HG02885 (cell line): ENCODE results near the gene OVCA2.
A peak's percentile ranks its signal among the peaks of the same experiment; 100 is the strongest.

ENCODE experiments used
- ATAC-seq: cut with Tn5 transposase; IDR thresholded peaks from one replicate; pipeline ENCODE4 v1.9.1; 2021; ENCODE audit warnings: mild to moderate bottlenecking; ENCODE audit not compliant: unreplicated experiment, poor library complexity

Gene OVCA2

GRCh38 chr17:2051061-2051932 lies 9.5 kb downstream of the OVCA2 start:
- no peak for ATAC-seq

DNA sequence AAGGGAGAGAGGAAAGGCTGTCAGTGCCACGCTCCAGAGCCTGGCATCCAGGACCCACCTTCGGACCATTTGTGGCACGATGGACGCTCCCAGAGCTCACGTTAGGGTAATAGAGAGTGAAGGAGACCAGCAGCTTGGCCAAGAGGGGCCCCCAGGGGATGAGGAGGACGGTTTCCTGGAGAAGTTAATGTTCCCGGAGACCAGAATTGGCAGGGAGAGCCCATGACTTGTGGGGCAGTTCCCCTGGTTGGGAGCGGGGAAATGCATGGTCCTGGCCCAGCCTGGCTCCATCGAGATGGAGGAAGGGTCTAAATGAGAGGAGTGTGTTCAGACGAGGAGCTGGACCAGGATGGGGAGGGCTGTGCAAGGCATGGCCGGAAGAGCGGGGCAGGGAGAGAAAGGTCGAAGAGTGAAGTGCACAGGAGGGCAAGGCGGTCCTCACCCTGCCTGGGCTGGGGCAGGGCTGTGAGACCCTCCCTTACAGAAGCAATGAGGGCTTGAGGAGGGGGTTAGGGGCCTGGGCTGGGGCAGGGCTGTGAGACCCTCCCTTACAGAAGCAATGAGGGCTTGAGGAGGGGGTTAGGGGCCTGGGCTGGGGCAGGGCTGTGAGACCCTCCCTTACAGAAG lies 10.2 kb downstream of the OVCA2 start:
- ATAC-seq, result no peak

DNA sequence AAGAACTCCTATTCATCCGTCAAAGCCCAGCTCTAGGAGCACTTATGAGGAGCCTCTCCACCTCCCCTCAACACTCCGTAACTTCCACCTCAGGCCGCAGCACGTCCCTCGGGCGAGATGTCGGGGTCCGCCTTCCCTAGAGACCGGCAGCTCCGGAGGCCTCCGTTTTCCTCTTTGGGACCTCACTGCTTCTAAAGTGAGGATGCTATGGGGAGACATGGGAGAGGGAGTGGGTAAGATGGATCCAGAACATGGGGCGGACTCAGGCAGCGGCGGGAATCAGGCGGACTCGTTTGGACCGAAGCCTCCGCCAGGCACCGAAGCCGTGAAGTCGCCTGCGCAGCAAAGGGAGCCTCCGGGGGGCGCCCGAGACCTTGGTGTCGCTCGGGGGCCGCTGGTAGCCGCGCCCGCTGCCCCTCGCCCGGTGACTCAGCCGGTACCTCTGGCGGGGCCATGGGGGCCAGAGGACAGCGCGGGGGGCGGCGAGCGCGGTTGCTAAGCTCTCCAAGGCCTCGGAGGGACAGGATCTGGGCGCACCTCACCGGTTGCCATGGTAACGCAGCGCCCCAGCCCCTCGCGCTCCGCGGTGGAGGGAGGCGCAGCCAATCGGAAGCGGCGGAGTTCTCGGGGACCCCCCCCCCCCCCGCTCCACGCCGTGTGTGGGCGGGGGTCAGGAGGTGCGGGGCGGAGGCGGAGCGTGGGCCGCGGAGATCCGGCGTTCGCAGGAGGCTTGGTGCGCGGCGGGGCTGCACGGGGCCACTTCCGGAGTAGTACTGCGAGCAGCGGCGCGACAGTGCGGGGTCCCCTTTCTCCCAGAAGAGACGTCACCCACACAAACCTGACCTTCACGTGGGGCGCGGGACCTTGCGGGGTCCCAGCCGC lies 11.8 kb downstream of the OVCA2 start:
- no peak for ATAC-seq

DNA sequence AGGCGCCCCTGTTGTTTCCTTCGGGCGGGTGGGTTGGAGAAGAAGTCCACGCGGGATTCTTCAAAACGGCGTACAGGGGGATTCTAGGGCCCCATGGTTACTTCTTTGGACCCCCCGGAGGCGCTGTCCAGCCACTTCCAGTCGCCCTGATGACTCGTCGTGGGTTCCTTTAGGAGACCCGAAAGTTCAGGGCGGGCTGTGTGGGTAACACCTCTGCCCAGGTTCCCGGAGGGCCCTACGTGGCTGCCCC lies 12.4 kb downstream of the OVCA2 start:
- ATAC-seq, result no peak

GRCh38 chr17:2054512-2055291 lies 12.9 kb downstream of the OVCA2 start, which contains the start of gene HIC1:
TSS of gene HIC1 (plus strand) at chr17:2055103. CDS start at chr17:2056691, 1,588 bp downstream.
- ATAC-seq, result peak; percentile 37

DNA sequence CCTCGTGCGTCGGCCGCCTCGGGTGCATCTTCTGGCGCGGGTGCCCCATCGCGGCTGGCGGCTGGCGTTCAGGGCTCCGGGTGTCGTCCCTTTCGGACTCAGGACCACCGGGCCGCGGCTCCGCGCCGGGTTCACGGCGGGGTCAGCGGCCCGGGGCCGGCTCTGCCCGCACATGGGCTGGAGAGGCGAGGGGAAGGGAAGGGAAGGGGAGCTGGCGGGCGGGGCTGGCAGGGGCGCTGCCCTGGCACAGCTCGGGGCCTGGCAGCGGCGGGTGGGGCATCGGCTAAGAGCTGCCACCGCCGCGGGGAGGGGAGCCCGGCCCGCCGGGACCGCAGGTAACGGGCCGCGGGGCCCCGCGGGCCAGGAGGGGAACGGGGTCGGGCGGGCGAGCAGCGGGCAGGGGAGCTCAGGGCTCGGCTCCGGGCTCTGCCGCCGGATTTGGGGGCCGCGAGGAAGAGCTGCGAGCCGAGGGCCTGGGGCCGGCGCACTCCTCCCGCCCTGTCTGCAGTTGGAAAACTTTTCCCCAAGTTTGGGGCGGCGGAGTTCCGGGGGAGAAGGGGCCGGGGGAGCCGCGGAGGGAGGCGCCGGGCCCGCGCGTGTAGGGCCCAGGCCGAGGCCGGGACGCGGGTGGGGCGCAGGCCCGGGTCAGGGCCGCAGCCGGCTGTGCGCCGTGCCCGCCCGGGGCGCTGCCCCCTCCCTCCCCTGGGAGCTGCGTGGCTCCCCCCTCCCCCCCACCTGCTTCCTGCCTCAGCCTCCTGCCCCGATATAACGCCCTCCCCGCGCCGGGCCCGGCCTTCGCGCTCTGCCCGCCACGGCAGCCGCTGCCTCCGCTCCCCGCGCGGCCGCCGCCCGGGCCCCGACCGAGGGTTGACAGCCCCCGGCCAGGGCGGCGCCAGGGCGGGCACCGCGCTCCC lies 13.7 kb downstream of the OVCA2 start:
- no peak for ATAC-seq

DNA sequence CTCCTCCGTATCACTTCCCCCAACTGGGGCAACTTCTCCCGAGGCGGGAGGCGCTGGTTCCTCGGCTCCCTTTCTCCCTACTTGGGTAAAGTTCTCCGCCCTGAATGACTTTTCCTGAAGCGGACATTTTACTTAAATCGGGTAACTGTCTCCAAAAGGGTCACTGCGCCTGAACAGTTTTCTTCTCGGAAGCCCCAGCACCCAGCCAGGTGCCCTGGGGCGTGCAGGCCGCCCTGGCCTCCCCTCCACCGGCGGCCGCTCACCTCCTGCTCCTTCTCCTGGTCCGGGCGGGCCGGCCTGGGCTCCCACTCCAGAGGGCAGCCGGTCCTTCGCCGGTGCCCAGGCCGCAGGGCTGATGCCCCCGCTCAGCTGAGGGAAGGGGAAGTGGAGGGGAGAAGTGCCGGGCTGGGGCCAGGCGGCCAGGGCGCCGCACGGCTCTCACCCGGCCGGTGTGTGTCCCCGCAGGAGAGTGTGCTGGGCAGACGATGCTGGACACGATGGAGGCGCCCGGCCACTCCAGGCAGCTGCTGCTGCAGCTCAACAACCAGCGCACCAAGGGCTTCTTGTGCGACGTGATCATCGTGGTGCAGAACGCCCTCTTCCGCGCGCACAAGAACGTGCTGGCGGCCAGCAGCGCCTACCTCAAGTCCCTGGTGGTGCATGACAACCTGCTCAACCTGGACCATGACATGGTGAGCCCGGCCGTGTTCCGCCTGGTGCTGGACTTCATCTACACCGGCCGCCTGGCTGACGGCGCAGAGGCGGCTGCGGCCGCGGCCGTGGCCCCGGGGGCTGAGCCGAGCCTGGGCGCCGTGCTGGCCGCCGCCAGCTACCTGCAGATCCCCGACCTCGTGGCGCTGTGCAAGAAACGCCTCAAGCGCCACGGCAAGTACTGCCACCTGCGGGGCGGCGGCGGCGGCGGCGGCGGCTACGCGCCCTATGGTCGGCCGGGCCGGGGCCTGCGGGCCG lies 14.7 kb downstream of the OVCA2 start:
- no peak for ATAC-seq

- no peak for ATAC-seq
Observed at GRCh38 chr17:2057175-2057759, 15.4 kb downstream of the OVCA2 start.

- ATAC-seq, result no peak
Observed at GRCh38 chr17:2057760-2058585, 16.2 kb downstream of the OVCA2 start.

DNA sequence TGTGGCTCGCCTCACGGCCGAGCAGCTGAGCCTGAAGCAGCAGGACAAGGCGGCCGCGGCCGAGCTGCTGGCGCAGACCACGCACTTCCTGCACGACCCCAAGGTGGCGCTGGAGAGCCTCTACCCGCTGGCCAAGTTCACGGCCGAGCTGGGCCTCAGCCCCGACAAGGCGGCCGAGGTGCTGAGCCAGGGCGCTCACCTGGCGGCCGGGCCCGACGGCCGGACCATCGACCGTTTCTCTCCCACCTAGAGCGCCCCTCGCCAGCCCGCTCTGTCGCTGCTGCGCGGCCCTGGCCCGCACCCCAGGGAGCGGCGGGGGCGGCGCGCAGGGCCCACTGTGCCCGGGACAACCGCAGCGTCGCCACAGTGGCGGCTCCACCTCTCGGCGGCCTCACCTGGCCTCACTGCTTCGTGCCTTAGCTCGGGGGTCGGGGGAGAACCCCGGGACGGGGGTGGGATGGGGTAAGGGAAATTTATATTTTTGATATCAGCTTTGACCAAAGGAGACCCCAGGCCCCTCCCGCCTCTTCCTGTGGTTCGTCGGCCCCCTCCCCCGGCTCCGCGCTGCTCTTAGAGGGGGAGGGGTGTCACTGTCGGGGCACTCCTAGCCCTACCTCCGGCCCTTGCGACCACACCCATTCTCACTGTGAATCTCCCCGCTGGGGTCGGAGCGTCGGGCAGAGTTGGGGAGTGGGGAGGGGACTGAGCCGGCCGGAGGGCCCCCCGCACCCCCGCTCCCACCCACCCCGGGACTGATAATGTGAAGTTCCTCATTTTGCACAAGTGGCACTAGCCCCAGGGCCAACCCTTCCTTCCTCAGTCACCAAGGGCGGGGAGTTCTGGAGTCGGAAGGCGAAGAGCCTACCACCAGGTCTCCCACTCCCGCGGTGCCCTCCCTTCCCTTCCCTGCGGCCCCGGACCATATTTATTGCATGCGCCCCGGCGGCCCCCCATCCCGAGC lies 17.0 kb downstream of the OVCA2 start:
- ATAC-seq, result peak; percentile 29

GRCh38 chr17:2059547-2060384 lies 17.9 kb downstream of the OVCA2 start:
- ATAC-seq, result no peak

DNA sequence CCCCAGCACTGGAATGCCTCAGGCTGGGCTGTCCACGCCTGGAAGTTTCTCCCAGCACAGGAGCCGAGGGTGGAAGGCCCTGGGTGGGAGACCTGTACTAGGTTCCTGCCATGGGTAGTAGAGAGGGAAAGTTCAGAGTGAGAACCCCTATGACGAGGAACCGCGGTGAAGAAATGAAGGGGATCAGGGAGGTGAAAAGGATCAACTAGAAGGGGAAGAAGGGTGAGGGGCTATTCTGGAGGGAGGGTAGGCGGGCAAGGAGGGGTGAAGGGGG lies 18.5 kb downstream of the OVCA2 start:
- ATAC-seq, result no peak

DNA sequence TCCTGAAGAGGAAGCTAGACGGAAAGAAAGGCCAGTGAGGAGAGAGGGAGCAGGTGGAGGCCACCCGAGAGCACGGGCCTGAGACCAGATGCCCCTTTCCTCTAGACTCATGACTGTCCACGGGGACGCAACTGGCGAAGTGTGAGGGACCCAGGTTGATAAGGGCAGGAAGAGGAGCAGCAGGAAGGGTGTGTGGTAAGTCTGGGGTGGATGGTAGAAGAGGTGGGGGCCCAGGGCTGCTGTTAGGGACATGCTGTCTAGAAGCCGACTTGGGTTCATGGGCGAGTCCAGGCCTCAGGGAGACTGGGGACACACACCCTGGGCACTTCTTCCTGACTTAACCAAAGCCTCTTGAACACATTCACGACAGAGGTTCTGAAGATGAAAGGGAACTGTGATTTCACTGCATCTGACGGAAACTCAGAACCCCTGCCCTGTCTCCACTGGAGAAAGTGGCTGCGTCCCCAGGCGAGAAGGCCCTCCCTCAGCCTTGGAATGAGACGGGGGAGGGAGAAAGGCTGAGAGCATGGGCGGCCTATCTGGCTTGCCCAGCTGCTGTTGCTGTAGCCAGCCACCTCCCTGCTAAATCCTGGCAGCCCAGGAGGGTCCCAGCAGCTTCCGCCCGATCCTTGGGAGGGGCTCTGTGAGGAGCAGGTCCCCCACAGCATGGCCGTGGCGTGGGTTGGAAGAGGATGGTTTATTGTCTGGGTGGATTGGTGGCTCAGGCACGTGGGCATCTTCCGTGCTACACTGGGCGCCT lies 19.0 kb downstream of the OVCA2 start:
- no peak for ATAC-seq

DNA sequence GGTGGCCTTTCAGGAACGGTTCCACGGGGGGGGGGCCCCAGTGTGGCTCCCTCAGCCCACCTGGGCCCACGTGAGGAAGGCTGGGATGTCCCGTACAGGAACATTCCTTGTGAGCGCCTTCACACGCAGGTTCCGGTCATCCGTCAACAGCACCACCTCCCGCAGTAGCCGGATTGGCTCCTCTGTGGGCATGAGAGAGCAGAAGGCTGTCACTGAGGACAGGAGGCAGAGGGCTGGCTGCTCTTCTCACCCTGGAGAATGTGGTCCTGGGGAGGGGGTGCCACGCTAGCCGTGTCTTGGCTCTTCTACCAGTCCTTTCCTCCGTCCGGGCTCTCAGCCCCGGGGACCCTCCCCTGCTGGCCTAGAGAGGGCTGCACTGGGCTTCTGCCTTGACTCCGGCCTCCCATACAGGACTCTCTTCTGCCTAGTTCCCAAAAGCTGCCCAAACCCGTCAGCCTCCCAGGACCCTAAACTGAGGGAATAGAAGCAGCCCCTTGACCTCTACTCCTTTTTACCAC lies 19.7 kb downstream of the OVCA2 start:
- ATAC-seq, result no peak
